GM19328 (cell line): ENCODE data around the gene MCTP1.
A peak's percentile ranks its signal among the peaks of the same experiment; 100 is the strongest.

ENCODE experiments used
- ATAC-seq: cut with Tn5 transposase; IDR thresholded peaks from one replicate; pipeline ENCODE4 v1.9.1; 2021; ENCODE audit warnings: mild to moderate bottlenecking, moderate library complexity; ENCODE audit not compliant: unreplicated experiment

Gene MCTP1

DNA sequence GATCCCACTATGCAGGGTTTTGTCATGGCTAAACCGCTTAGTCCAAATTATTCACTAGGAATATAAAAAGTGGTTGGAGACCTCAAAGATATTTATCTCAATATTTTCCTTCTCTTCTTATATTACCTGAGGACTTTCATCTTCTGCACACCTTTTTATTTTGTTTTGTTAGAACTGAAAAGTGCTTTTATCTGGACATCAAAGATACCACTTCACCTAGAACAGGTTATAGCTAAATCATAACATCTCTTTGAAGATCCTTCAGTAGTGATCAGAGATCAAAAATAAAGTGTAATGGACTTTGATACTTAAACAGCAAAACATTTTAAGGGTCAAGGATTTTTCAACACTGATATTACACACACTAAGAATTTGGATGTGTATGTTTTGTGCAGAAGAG is 160.2 kb downstream of the MCTP1 start:
- no peak for ATAC-seq

DNA sequence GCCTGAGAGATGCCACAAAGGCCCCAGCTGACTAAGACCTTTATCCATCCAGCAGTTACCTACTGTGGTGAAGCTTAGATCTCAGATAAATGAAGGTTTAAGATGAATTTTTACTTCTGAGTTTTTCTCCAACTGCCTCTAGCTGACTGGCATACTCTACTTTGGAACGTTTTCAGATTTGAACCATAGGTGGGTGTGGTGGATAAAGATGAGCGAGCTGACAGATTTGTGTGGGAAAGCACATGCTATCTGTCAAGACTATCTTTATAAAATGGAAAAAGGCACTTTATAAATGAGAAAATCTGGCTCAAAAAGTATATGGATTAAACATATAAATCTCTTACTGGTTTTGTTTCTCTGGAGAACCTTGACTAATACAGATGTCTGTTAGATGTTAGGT is 160.8 kb downstream of the MCTP1 start:
- ATAC-seq = no peak

DNA sequence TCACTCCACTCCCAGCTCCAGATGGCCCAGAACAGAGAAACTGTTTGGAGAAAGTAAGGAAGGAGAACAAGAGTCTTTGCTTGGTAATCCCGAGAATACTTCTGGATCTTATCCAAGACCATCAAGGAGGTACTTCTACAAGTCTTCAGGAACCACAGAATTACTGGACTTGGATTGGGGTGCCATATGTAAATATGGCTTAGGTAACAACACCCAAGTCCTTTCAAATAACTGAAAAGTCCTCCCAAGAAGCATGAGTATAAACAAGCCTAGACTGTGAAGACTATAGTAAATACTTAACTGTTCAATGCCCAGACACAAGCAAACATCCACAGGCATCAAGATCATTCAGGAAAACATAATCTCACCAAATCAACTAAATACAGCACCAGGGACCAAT is 170.0 kb downstream of the MCTP1 start:
- no peak for ATAC-seq

DNA sequence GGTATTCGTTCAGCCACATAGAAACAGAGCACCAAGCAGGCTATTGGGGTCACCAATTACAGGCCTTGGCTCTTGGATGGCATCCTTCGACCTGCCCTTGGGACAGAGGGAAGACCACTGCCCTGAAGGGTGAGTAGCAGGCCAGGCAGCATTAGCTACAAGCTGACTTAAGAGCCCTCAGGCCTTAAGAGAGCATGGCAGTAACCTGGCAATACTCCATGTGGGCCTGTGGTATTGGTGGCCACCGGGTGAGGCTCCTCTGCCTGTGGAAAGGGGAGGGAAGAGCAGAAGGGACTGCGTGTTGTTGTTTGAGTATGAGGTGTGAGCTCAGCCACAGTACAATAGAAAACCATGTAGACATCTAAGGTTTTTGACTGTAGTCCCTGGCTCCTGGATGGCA is 170.6 kb downstream of the MCTP1 start:
- ATAC-seq = no peak

DNA sequence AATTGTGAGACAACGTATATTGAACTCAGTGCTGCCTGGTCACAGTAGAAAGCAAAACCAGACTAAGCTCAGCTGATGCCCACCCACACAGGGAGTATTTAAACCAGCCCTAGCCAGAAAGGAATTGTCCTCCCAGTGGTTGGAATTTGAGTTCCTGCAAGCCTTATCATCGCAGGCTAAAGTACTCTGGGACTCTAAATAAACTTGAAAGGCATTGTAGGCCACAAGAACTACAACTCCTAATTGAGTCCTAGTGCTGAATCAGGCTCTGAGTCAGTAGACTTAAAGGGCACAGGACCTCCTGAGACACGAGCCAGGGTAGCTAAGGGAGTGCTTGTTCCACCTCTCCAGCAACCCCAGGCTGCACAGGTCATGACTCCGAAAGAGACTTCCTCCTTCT is 171.4 kb downstream of the MCTP1 start:
- no peak for ATAC-seq

DNA sequence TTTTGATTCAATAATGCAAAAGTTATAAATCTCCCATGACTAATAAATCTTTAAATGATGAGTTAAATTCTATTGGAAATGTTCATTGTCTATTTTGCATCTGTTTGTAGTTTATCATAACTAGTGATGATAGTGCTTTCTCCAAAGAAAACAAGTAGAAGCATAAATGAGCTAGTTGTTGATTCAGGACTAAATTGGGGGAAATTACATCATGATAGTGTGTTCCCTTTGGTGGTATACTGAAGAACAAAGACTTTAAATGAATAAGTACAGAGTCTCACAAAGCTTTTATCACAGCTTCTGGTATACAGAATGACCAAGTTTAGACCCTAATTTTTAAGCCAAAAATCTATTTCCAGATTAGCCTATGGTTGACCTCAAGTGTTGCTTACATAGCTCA is 173.8 kb downstream of the MCTP1 start:
- ATAC-seq = no peak

DNA sequence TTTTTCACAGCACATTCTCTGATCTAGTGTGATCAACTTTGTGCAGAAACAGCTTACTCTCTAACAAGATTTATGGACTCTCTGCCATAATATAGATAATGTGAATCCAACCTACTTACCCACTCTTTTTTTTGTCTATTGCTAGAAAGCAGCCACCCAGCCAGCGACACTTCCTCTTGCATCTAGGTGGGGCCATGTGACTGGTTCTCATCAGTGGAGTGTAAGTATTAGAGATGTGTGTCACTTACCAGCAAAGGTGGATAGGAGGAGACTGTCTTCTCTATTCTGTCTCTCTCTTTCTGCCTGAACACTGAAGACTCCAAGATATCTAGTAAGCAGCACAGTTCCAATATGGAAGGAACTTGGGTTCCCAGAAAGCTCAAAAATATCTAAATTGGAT is 174.8 kb downstream of the MCTP1 start:
- no peak for ATAC-seq

DNA sequence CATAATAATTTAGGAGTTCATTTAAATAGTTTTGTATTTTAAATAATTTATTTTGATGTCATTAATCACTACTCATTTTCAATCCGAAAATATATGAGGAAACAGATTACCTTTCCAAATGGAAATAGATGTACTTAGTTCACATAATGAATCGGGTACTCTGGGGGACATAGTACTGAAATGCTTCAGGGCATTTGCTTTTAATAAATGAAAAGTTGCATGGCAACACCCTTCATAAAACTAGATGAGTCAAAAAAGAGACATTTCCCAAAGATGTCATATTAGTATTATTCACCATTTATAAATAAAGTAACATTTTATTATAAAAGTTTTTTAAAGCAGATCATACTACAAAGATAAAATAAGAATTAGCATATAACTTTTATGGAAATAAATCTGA is 177.8 kb downstream of the MCTP1 start:
- no peak for ATAC-seq

DNA sequence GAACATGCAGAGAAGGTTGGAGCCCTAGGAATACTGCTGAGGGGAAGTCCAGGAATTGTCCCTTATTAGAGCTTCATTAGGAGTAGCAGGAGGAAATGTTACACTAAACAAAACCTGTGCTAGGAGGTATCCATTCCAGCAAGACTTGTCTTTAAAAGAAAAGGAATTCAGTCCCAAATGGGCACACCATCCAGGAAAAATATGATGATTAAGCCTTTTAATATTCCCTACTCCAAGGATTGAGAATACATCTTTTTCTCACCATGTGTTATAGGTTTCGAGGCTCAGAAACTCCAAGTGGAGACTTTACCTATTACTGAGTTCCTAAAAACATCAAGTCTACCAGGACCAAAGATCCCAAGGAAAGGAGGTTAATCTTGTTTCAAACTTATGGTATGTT is 179.3 kb downstream of the MCTP1 start:
- ATAC-seq = no peak

DNA sequence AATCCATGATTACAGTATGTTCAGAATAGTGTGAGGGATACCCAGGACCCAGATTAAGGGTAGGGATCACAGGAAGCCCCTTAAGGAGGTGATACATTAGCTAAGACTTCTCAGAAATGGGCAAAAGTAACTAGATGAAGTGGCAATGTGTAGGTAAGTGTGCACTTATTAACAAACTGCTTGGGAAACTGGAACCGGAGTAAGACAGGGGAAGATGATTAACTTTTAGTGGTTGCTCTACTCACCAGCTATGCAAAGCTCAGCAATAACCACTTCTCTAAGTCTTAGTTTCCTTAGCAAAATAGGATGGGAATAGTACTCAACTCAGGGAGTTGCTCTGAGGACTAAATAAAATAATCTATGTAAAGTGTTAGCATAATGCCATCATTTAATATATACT is 182.2 kb downstream of the MCTP1 start:
- ATAC-seq = peak; percentile 58

DNA sequence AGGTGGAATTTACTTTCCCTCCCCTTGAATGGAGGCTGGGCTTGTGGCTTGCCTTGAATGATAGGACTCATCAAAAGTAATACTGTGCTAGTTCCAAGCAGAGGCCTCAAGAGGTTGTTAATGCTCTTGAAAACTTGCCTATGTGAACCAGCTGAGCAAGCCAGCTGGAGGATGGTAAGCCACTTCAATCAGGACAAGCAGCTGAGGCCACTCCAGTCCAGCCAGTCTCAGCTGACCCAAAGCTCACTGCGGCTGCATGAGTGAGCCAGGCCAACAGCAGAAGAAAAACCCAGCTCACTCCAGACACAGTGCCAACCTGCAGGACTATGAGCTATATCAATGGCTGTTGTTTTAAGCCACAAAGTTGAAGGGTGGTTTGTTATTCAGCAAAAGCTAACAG is 182.8 kb downstream of the MCTP1 start:
- no peak for ATAC-seq

DNA sequence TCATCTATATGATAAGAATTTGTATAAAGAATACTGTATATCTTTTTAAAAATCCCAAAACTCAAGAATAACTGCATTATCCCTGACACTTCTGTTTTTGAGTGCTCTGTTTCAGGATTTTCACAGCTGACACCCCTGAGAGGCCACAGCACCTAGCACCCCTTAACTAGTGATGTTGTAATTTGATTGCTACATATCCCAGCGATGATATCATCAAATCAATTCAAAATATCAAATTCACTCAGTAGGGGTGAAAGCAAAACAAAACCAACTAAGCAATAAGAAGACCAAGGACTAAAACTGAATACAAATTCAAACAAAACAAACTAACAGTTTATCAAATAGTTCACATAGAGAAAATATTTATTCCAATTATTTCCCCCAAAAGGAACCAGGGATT is 184.3 kb downstream of the MCTP1 start:
- ATAC-seq = no peak

DNA sequence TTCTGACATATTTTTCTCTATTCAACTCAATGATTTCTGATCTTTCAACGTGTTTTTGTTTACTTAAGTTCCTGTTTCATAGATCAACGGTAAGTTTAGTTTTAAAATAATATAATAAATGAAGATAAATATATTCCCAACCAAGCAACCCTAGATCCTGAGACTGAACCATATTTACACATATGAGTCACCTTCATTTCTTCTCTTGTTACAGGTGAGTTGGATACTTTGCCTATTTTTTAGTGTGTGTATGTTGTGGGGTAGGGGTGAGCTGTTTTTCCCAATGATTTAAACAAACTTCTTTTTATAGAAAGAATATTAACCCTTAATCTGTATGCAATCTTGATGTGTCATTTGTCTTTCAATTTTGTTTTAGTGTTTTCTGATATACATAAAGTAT is 186.9 kb downstream of the MCTP1 start:
- ATAC-seq = no peak

DNA sequence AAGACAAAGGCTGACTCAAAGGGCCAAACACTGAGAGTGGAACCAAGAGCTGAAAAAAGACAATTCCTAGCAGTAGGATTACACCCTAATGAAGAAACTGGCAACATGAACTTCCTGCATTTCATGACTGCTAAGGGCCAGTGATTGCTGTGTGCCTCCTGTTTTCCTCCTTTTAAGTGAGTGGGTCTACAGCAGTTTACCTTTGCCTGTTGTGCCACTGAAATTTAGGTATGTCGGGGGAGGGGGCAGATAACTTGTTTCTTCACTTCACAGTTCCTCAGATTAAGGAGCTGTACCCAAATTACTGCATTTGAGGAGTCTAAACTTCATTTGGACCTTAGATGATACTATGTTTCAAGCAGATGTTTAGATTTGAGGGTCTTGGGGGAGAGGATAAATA is 191.7 kb downstream of the MCTP1 start:
- ATAC-seq = no peak

DNA sequence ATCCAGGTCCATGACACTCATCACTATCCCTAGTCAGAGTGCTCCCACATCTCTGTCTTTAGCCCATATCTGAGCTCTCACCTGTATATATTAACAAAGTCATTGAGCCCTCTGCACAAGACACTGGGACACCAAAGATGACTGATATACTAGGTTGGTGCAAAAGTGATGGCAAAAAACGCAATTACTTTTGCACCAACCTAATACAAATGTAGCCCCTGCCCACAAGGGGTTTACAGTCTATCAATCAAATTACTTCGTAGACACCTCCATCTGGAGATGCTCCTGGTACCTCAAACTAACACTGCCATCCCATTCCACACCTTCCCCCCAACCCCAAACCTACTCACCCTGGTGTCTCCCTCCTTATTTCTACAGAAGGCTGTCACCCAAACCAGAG is 194.1 kb downstream of the MCTP1 start:
- ATAC-seq = no peak

DNA sequence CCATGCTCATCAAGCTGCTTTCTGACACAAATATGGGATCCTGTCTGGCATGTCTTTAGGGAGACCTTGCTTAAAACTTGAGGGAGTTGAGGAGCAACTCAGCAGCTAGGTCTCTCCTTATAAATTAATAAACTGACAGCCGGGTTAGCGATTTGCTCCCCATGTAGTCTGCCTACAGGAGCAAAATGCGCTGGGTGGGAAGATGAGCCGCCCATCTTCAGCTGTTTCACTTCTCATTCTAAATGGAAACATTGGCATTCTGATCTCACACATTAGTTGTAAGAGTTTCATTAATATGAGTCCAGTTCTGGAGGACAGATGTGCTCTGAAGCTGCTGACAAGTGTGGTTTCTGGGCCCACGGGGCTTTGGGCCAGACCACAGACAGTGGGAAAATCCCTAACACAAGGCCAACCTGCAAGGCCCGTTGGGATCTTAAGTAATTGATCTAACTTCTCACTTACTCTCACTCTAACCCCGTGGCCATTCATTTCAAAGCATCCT is 197.0 kb downstream of the MCTP1 start:
- peak; percentile 54 for ATAC-seq

DNA sequence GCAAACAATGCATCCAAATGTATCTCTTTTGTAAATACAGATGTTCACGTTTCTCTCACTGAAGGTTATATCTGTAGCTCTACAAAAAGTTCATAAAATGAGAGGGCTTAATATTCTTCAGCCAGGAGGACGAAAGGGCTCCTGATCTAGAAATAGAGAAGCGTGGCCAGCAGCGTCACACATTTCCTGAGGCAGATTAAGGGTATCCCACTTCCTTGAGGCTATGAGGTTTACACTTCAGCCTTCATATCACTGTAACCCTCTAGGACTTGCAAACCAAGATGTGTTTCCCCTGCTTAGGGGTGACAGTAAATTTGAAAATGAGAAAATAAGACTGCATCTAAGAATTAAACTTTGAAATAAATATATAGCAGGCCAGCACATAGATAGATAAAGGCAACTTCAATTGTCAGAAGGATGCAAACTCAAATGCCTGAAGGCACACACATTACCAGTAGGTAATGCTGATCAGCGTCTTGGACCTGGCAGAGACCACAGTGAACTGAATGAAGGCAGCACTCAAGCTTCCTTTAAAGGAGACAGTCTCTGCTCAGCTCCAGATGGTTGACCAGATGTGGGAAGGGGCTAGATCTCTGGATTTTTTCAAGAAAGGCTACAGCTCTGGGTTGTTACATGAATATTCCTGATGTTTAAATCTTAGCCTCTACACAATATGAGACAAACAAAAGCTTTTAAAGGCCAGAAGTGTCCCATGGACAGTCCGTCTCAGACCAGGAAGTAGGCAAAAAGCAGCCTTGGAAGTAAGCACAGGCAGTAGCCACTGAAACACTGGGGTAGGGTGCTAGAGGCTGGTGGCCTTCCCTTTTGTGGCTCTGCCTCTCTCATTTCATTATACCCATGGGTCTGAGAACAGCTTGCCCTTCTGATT is 197.7 kb downstream of the MCTP1 start:
- peak; percentile 36 for ATAC-seq

DNA sequence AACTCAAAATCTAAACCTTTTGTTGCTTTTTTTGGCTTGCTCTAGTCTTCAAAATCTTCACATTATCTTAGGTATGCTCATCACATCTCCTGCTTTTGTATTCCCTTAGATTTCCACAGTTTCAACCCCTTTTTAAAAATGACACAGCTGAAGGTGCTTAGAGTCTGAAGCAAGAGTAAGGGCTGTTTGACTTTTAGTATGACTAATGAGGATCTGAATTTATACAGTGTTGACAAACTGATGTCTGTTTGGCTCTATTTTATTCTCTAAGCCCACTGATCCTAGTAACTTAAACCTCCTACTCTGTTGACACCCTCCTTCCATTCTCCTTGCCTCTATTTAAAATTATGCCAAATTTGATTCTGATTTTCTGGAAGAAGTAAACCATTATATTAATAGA is 200.1 kb downstream of the MCTP1 start:
- no peak for ATAC-seq

DNA sequence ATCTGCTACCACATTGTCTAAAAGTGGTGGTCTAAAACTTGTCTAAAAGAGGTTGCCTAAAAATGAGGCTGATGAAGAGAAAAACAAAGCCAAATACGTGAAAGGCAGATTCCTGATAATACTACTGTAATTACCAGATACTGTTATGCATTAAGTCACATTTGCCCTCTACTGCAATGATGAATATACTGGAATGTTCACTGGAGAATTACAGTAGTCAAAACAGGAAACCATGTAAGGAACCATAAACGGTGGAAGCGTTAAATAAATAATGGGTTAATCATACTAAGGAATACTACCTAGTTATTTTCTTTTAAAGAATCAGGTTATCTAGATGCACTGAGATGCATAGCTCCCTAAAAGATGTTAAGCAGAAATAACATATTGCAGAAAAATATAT is 201.3 kb downstream of the MCTP1 start:
- ATAC-seq = no peak

DNA sequence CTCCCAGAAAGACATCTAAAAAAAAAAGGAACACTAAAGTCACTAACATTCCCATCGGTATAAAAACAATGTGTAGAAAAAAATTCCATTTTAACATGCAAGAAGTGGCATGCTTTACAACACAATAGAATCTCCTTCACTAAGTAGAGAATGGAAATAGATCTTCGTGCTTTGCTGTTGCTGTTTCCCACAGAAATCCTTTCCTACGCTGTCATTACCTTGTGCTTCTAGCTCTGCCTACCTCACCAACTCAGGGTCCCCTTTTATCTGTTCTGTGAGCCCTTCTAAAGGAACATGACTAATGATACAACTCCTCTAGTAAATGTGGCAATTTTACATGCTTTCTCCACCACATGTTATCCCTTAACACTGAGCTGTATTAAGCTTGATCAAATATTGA is 202.9 kb downstream of the MCTP1 start:
- no peak for ATAC-seq

DNA sequence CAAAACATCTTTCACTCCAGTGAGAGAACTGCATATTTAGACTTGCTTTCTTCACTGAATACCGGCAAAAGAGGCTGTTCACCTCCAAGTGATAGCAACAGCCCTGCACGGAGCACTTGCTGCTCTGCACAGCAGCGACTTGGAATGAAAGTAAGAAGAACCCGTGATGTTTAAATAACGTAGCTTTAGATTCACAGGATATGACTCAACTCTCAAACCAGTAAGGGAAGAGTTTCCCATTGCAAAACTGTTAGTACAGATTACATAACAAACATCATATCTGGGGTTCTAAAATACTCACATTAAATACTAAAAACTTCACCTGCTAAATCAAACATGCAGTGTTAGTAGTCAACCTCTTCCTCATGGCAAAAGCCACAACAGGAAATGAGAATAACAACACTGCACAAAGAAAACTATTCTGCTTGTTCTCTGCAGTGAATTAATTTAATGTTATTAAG is 203.4 kb downstream of the MCTP1 start:
- ATAC-seq = peak; percentile 76

DNA sequence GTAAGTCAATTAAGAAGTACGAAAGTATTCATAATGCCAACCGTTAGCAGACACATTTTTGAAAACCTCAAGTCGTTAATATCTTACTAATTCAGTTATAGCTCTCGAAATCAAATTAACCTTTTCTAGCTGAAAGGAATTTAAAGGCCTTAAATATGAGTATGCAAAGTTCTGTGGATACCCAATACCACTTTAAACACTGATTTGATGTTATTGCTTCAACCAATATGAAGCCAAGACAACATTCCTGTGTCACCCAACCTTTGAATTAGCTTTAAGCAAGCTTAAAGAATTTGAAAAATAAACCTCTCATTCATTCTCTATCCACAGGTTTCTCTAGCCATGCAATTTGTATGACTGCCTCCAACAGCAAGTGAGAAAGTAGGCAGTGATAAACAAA is 204.5 kb downstream of the MCTP1 start:
- no peak for ATAC-seq

DNA sequence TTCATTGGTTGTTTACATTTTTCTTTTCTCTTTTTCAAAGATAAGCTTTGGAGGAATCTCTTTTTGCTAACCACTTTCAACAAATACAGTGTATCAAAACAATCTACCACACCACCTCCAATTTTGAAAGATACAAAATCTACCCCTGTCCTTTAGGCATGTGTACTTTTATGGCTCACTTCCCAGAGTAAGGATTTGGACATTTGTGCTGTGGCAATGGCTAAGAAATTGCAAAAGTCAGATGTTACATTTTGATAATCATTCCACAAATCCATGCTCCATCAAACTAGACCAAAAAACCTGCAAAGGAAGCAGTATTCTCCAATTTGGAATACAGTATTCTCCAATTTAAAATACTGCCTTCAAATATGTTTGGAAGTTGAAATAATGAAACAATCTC is 204.9 kb downstream of the MCTP1 start:
- no peak for ATAC-seq
